Rectal smooth muscle tissue (tissue), 1 donor: ENCODE data around the gene C7orf57.
A peak's percentile ranks its signal among the peaks of the same experiment; 100 is the strongest.
"Not testable (repeated sequence)": the region's sequence is repeated elsewhere in the genome, so short reads cannot be mapped to it uniquely, and the experiment has no call there.

Experiments
- H3K27ac ChIP-seq: one replicate; pipeline ENCODE4 v1.7.0; 2013; ENCODE audit warnings: low read depth, low read length, inconsistent platforms
- H3K27me3 ChIP-seq: one replicate; pipeline ENCODE4 v1.7.0; 2013; ENCODE audit warnings: low read length; ENCODE audit not compliant: control insufficient read depth, insufficient read depth
- H3K36me3 ChIP-seq: one replicate; pipeline ENCODE4 v1.7.0; 2013; ENCODE audit warnings: low read length; ENCODE audit not compliant: control insufficient read depth, insufficient read depth
- H3K4me1 ChIP-seq: one replicate; pipeline ENCODE4 v1.7.0; 2013; ENCODE audit warnings: low read length; ENCODE audit not compliant: control insufficient read depth, insufficient read depth
- H3K4me3 ChIP-seq: one replicate; pipeline ENCODE4 v1.7.0; 2013; ENCODE audit warnings: low read length
- H3K9ac ChIP-seq: one replicate; pipeline ENCODE4 v1.7.0; 2013; ENCODE audit warnings: low read length

Gene C7orf57

GRCh38 chr7:48035301-48035966, at the start of gene C7orf57:
TSS of gene C7orf57 (plus strand) at chr7:48035543. CDS start at chr7:48036309, 766 bp downstream.
- Histone ChIP-seq H3K27me3 (peaks cover 9% of the 10 kb centered on the region), H3K9ac (no peak within 1 kb of the TSS), H3K36me3 (no peaks in the 10 kb centered on the region)

GRCh38 chr7:47988496-47989386, 46.6 kb upstream of the C7orf57 start:
- H3K4me3 ChIP-seq, result no peak overlapping the region
- no peak overlapping the region for H3K27ac ChIP-seq
- H3K36me3 ChIP-seq, result no peaks in the 10 kb centered on the region
- no peak overlapping the region for H3K9ac ChIP-seq
- no peaks in the 10 kb centered on the region for H3K27me3 ChIP-seq
- H3K4me1 ChIP-seq, result no peaks in the 10 kb centered on the region

More at GRCh38 chr7:48035301-48035966, at the start of gene C7orf57:
- peaks cover 3% of the 10 kb centered on the region for H3K4me1 ChIP-seq
- H3K27ac ChIP-seq, result no peak within 1 kb of the TSS
- peak within 1 kb of the TSS; percentile 56 for H3K4me3 ChIP-seq

DNA sequence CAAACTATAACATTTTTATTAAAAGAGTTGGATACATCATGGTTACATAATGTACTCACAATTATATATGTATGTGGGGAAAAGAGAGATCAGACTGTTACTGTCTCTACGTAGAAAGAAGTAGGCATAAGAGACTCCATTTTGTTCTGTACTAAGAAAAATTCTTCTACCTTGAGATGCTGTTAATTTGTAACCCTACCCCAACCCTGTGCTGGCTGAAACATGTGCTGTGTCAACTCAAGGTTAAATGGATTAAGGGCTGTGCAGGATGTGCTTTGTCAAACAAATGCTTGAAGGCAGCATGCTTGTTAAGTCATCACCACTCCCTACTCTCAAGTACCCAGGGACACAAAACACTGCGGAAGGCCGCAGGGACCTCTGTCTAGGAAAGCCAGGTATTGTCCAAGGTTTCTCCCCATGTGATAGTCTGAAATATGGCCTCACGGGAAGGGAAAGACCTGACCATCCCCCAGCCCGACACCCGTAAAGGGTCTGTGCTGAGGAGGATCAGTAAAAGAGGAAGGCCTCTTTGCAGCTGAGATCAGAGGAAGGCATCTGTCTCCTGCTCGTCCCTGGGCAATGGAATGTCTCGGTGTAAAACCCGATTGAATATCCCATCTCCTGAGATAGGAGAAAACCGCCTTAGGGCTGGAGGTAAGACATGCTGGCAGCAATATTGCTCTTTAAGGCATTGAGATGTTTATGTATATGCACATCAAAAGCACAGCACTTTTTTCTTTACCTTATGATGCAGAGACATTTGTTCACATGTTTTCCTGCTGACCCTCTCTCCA, 45.5 kb upstream of the C7orf57 start:
- not testable (repeated sequence) for H3K9ac ChIP-seq, H3K4me1 ChIP-seq, H3K27ac ChIP-seq, H3K27me3 ChIP-seq, H3K4me3 ChIP-seq, H3K36me3 ChIP-seq

DNA sequence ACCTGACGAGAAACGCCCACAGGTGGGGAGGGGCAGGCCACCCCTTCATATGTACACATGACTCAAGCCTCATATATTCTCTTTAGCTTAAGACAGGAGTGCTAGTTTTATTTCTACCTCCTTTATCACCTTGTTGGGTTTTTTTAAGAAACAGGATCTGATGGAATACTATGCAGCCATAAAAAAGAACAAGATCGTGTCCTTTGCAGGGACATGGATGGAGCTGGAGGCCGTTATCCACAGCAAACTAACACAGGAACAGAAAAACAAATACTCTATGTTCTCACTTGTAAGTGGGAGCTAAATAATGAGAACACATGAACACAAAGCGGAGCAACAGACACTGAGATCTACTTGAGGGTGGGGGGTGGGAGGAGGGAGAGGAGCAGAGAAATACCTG, 44.8 kb upstream of the C7orf57 start:
- H3K36me3 ChIP-seq, result no peaks in the 10 kb centered on the region
- no peak overlapping the region for H3K27ac ChIP-seq
- H3K27me3 ChIP-seq, result no peaks in the 10 kb centered on the region
- H3K9ac ChIP-seq, result no peak overlapping the region
- H3K4me1 ChIP-seq, result no peaks in the 10 kb centered on the region
- H3K4me3 ChIP-seq, result no peak overlapping the region

DNA sequence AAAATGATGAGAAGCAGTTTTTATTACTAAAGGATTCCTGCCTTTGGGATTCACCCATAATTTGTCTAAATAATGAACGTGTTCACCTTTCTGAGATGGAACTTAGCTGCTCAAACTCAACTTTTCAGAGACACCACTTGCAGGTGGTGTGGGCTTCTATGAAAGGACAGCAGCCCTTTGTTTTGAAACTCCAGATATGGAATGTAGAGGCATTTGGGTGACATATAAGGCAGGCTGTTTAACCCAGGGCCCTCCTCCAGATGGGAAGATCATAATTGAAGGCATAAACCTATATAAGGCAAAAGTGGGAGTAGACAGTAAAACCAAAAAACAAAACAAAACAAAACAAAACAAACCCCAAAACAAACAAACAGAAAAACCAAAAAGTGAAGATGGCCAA, 44.1 kb upstream of the C7orf57 start:
- Histone ChIP-seq H3K27me3 (no peaks in the 10 kb centered on the region), H3K36me3 (no peaks in the 10 kb centered on the region), H3K4me3 (peak overlapping the region; percentile 78), H3K9ac (no peak overlapping the region), H3K27ac (peak overlapping the region; percentile 12), H3K4me1 (no peaks in the 10 kb centered on the region)

DNA sequence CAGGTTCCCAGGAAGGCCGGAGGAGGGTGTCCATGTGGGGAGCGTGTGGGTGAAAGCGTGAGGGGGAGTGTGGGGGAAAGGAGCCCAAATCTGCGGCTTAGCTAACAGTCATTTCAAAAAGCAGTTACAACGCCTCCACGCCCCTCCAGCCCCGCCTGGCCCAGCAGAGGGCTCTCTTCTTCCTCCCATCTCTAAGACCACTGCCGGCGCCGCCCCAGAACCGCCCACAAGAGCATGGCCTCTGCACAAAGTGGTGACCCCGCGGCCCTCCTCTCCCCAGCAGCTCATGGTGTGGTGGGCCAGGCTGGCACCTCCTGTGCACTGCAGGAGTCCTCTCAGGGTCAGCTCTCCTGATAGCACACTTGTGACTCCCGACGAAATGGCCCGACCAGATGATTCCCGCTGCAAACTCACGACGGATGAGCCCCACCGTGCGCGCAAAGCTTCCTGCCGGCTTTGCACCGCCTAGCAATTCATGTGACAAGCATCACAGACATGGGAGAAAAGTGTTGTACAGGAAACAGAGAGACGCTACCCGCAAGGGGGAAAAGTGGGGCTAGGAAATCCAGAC, 43.5 kb upstream of the C7orf57 start:
- H3K27me3 ChIP-seq, result no peaks in the 10 kb centered on the region
- no peak overlapping the region for H3K9ac ChIP-seq
- H3K4me1 ChIP-seq, result no peaks in the 10 kb centered on the region
- no peaks in the 10 kb centered on the region for H3K36me3 ChIP-seq
- H3K4me3 ChIP-seq, result peak overlapping the region; percentile 78
- H3K27ac ChIP-seq, result peak overlapping the region; percentile 12

DNA sequence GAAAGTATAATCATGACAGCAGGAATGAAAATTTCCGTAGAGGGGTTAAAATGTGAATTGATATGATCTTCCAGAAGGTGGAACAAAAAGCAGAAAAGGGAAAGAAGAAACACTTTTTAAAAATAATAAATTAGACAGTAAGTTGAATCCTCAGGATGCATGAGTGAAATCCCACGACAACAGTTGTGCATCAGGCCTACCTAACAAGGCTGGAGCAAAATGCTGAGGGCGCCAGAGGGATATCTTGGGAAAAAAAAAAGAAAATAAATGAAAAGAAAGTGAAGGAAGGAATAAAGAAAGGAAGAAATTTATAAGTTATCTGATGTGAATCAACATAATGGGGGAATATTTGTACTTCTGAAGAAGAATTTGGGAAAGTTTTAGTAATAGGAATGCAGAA, 42.9 kb upstream of the C7orf57 start:
- peak overlapping the region; percentile 78 for H3K4me3 ChIP-seq
- no peak overlapping the region for H3K27ac ChIP-seq
- H3K36me3 ChIP-seq, result no peaks in the 10 kb centered on the region
- no peaks in the 10 kb centered on the region for H3K4me1 ChIP-seq
- H3K27me3 ChIP-seq, result no peaks in the 10 kb centered on the region
- no peak overlapping the region for H3K9ac ChIP-seq

- no peak overlapping the region for H3K4me3 ChIP-seq
- no peaks in the 10 kb centered on the region for H3K27me3 ChIP-seq
- no peaks in the 10 kb centered on the region for H3K36me3 ChIP-seq
- no peaks in the 10 kb centered on the region for H3K4me1 ChIP-seq
- H3K27ac ChIP-seq, result no peak overlapping the region
- no peak overlapping the region for H3K9ac ChIP-seq
These were observed 35.9 kb upstream of the C7orf57 start for GRCh38 chr7:47999413-47999812.

GRCh38 chr7:48000164-48000563, 35.2 kb upstream of the C7orf57 start:
- not testable (repeated sequence) for H3K36me3 ChIP-seq, H3K27me3 ChIP-seq, H3K27ac ChIP-seq, H3K4me3 ChIP-seq, H3K4me1 ChIP-seq, H3K9ac ChIP-seq

DNA sequence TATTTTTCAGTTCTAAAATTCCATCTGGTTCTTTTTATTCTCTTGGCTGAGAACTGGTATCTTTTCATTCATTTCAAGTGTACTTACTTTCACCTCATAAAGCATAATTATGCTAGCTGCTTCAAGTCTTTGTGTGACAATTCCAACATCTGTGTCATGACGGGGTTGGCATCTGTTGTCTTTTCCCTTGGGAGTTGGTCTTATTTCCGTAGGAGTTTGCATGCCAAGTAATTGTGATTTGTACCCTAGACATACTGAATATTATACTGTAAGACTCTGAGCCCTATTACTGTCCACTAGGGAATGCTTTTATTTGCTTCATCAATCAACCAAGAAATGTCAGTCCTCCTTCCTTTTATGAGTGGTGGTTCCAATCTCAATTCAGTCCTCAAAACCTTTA, 31.3 kb upstream of the C7orf57 start:
- no peak overlapping the region for H3K9ac ChIP-seq
- H3K36me3 ChIP-seq, result no peaks in the 10 kb centered on the region
- no peaks in the 10 kb centered on the region for H3K27me3 ChIP-seq
- no peaks in the 10 kb centered on the region for H3K4me1 ChIP-seq
- H3K4me3 ChIP-seq, result no peak overlapping the region
- no peak overlapping the region for H3K27ac ChIP-seq

GRCh38 chr7:48004638-48005037, 30.7 kb upstream of the C7orf57 start:
- H3K27me3 ChIP-seq, result no peaks in the 10 kb centered on the region
- H3K9ac ChIP-seq, result no peak overlapping the region
- no peak overlapping the region for H3K27ac ChIP-seq
- H3K36me3 ChIP-seq, result no peaks in the 10 kb centered on the region
- no peaks in the 10 kb centered on the region for H3K4me1 ChIP-seq
- no peak overlapping the region for H3K4me3 ChIP-seq

- Histone ChIP-seq H3K9ac (no peak overlapping the region), H3K4me3 (no peak overlapping the region), H3K27me3 (no peaks in the 10 kb centered on the region), H3K27ac (no peak overlapping the region), H3K36me3 (no peaks in the 10 kb centered on the region), H3K4me1 (peaks cover 2% of the 10 kb centered on the region)
These were observed 28.5 kb upstream of the C7orf57 start for GRCh38 chr7:48006866-48007265.
